ENCODE measurements around the gene C2CD4C. TPM values are rescaled to one million over a fixed set of nuclear protein-coding genes. Genes with fewer than 3 reads are reported as not detected.

C2CD4C gene
- 0.35 to 0.70 TPM (median 0.53 TPM) in 5 replicates for total RNA-seq (2022; extraction: Qiagen RNA extraction)

GRCh38 chr19:408902-409515 lies at the start of gene C2CD4C:
TSS of gene C2CD4C (minus strand) at chr19:409147. CDS start at chr19:408361, 786 bp downstream.

Other genes starting within 250 kb of the C2CD4C start
- gene PLPP2, start 117.7 kb downstream of the C2CD4C start, total RNA-seq (2022; extraction: Qiagen RNA extraction), result 75.6 to 112 TPM (median 102 TPM) in 5 replicates
- gene MIER2, start 64.4 kb downstream of the C2CD4C start, total RNA-seq (2022; extraction: Qiagen RNA extraction), result 14.0 to 20.1 TPM (median 18.9 TPM) in 5 replicates
- 0.79 to 1.5 TPM (median 0.93 TPM) in 5 replicates for gene SHC2, start 51.9 kb upstream of the C2CD4C start, total RNA-seq (2022; extraction: Qiagen RNA extraction)
- 0.15 to 0.45 TPM (median 0.30 TPM) in 5 replicates for gene MADCAM1, start 87.3 kb upstream of the C2CD4C start, total RNA-seq (2022; extraction: Qiagen RNA extraction)
- 11.4 to 18.4 TPM (median 17.4 TPM) in 5 replicates for gene TPGS1, start 98.3 kb upstream of the C2CD4C start, total RNA-seq (2022; extraction: Qiagen RNA extraction)
- gene CDC34, start 122.6 kb upstream of the C2CD4C start, total RNA-seq (2022; extraction: Qiagen RNA extraction), result 59.1 to 93.2 TPM (median 92.5 TPM) in 5 replicates
- 0.29 to 0.47 TPM (median 0.32 TPM) in 4 of 5 replicates, not detected in the other for gene GZMM, start 134.9 kb upstream of the C2CD4C start, total RNA-seq (2022; extraction: Qiagen RNA extraction)
- 658 to 742 TPM (median 709 TPM) in 5 replicates for gene BSG, start 163.4 kb upstream of the C2CD4C start, total RNA-seq (2022; extraction: Qiagen RNA extraction)
- gene HCN2, start 180.7 kb upstream of the C2CD4C start, total RNA-seq (2022; extraction: Qiagen RNA extraction), result 26.6 to 37.3 TPM (median 36.3 TPM) in 5 replicates
- gene POLRMT, start 224.4 kb upstream of the C2CD4C start, total RNA-seq (2022; extraction: Qiagen RNA extraction), result 63.3 to 94.7 TPM (median 88.7 TPM) in 5 replicates
- 0.46 to 0.82 TPM (median 0.66 TPM) in 5 replicates for gene FGF22, start 230.7 kb upstream of the C2CD4C start, total RNA-seq (2022; extraction: Qiagen RNA extraction)